Measurements from ENCODE around the gene RAB24. TPM values are rescaled to one million over a fixed set of nuclear protein-coding genes. Genes with fewer than 3 reads are reported as not detected.

The RAB24 gene
- total RNA-seq (2014; rRNA removed; shearing (Covaris generic); ENCODE audit: low replicate concordance) = 11.4 and 30.2 TPM in 2 replicates

- no peaks in the 10 kb centered on the region for H3K9me3 ChIP-seq (ENCODE audit: low read length)
- H3K79me2 ChIP-seq (ENCODE audit: low read length) = peaks cover 33% of the 10 kb centered on the region
- peak within 1 kb of the TSS; percentile 83 for H3K9ac ChIP-seq (ENCODE audit: low read length)
- peak within 1 kb of the TSS; percentile 97 for H3K4me2 ChIP-seq (ENCODE audit: low read depth, low read length, poor library complexity, severe bottlenecking)
- H3K27ac ChIP-seq (ENCODE audit: low read length) = peak within 1 kb of the TSS; percentile 46; the same call in 1 of the 2 replicates
- peaks cover 13% of the 10 kb centered on the region; the same call in 1 of the 2 replicates for H3K36me3 ChIP-seq (ENCODE audit: insufficient read depth, low read length)
- H3K27me3 ChIP-seq (ENCODE audit: low read length) = no peaks in the 10 kb centered on the region
- peak within 1 kb of the TSS; percentile 86 for H3K4me3 ChIP-seq (ENCODE audit: low read length)
- DNase-seq = peak; percentile 96
- no peaks in the 10 kb centered on the region for H3K9me2 ChIP-seq (replicated peaks; ENCODE audit: insufficient read depth, low read length)
- peak within 1 kb of the TSS; percentile 64; the same call in 1 of the 2 replicates for H2AFZ ChIP-seq (ENCODE audit: low read length)
- peaks cover 21% of the 10 kb centered on the region for H4K20me1 ChIP-seq (ENCODE audit: insufficient read depth, low read depth, low read length)
- peaks cover 56% of the 10 kb centered on the region for H3K4me1 ChIP-seq (ENCODE audit: low read length)
Observed at GRCh38 chr5:177303121-177303924, at the start of gene RAB24, which contains the start of gene PRELID1. TSS of gene RAB24 (minus strand) at chr5:177303719. CDS start at chr5:177303288, 431 bp downstream. TSS of gene PRELID1 (plus strand) at chr5:177303799. CDS start at chr5:177303986, 187 bp downstream.

GRCh38 chr5:177353093-177353492, 49.6 kb upstream of the RAB24 start:
- no peak overlapping the region for H2AFZ ChIP-seq (ENCODE audit: low read length)
- H3K27ac ChIP-seq (ENCODE audit: low read length) = no peak overlapping the region
- no peak overlapping the region for H3K4me3 ChIP-seq (ENCODE audit: low read length)
- no peaks in the 10 kb centered on the region for H3K27me3 ChIP-seq (ENCODE audit: low read length)
- H3K36me3 ChIP-seq (ENCODE audit: insufficient read depth, low read length) = no peaks in the 10 kb centered on the region; the same call in none of the 2 replicates
- peaks cover 35% of the 10 kb centered on the region for H3K4me1 ChIP-seq (ENCODE audit: low read length)
- no peak overlapping the region for H3K4me2 ChIP-seq (ENCODE audit: low read depth, low read length, poor library complexity, severe bottlenecking)
- H3K9ac ChIP-seq (ENCODE audit: low read length) = no peak overlapping the region
- no peaks in the 10 kb centered on the region for H3K9me2 ChIP-seq (replicated peaks; ENCODE audit: insufficient read depth, low read length)
- H4K20me1 ChIP-seq (ENCODE audit: insufficient read depth, low read depth, low read length) = no peaks in the 10 kb centered on the region
- peaks cover 35% of the 10 kb centered on the region for H3K79me2 ChIP-seq (ENCODE audit: low read length)
- H3K9me3 ChIP-seq (ENCODE audit: low read length) = 0 out of 2 replicates have a peak, but pooled peaks cover 3% of the 10 kb centered on the region
- DNase-seq = no peak

DNA sequence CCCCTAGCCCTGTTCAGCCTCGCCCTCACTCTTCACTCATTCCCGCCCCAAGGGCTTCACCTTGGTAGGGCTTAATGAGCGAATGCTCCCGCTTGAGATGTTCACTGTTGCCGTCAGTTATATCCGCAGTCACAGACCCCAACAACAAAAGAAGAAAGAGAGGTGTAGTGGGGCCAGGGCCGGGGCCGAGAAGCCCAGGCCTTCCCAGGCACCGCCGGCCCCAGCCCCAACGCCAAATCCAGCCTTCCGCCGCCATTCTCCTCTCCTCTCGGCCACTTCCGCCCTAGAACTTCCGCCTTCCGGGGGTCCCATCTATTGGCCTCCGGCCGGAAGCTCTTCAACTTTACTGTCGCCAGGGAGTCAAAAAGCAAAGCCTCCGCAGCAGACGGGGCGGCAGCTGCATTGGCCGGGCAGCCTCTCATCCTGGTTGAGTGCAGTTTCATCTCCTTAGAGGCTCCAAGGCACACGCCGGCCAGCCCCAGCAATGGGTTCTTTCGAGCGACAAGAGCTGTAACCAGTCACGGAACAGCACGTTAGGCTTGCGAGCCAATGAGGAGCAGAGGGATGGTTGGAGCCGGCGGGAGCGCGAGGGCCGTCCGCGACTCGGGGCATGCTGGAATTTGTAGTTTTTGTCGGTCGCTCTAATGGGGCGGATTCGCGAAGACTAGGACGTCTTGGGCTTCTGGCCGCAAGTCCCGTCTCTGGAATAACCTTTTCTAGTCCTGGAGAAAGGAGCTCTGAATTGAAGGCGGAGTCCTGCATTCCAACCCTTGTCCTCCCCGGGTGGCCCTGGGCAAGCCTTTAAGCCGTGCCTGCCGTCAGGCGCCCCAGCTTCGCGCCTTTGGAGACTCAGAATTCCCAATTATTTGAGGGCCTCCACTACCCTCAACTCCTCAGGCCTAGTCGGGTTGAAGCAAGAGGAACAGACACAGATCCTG, 48.1 kb upstream of the RAB24 start, which contains the start of gene LMAN2:
TSS of gene LMAN2 (minus strand) at position 277 of the 938 bp plus-strand sequence. CDS start at position 256, 21 bp downstream.
- Histone ChIP-seq H3K9me3 (ENCODE audit: low read length) (0 out of 2 replicates have a peak, but pooled peaks cover 3% of the 10 kb centered on the region), H3K4me2 (ENCODE audit: low read depth, low read length, poor library complexity, severe bottlenecking) (peak within 1 kb of the TSS; percentile 90), H3K27me3 (ENCODE audit: low read length) (no peaks in the 10 kb centered on the region), H3K27ac (ENCODE audit: low read length) (peak within 1 kb of the TSS; percentile 87), H3K9ac (ENCODE audit: low read length) (peak within 1 kb of the TSS; percentile 88), H3K4me1 (ENCODE audit: low read length) (peaks cover 25% of the 10 kb centered on the region), H4K20me1 (ENCODE audit: insufficient read depth, low read depth, low read length) (no peaks in the 10 kb centered on the region), H3K36me3 (ENCODE audit: insufficient read depth, low read length) (peaks cover 3% of the 10 kb centered on the region), H3K4me3 (ENCODE audit: low read length) (peak within 1 kb of the TSS; percentile 86), H3K9me2 (replicated peaks; ENCODE audit: insufficient read depth, low read length) (no peaks in the 10 kb centered on the region), H2AFZ (ENCODE audit: low read length) (peak within 1 kb of the TSS; percentile 95), H3K79me2 (ENCODE audit: low read length) (peaks cover 47% of the 10 kb centered on the region)
- DNase-seq = peak; percentile 98

DNA sequence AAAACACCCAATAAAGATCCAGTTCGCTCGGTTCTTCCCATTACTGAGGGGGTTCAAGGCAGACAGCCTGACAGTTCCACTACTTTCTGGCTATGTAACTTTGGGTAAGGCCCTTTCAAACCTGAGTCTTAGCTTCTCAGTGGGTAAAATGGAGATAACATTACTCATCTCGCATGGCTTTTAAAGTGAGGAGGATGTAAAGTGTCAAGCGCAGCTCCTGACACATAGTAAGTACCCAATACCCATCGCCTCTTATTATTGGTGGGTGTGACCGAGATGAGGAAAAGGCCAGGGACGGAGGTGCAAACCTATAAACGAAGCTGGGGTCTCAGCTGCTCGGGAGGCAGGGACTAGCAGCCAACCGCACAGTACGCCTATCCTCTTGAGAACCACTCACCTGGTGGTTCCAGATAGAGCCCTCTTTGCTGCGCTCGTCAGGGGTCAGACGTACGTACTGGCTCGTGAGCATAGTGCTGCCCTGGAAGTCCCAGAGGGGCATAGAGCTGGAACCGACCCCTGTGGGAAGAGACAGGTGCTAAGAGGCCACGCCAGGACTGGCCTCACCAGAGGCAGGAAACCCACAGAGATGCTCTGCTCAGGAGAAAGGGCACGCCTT, 47.4 kb upstream of the RAB24 start:
- H3K79me2 ChIP-seq (ENCODE audit: low read length) = peaks cover 55% of the 10 kb centered on the region
- H3K4me1 ChIP-seq (ENCODE audit: low read length) = peaks cover 25% of the 10 kb centered on the region
- peak overlapping the region; percentile 87 for H3K27ac ChIP-seq (ENCODE audit: low read length)
- H4K20me1 ChIP-seq (ENCODE audit: insufficient read depth, low read depth, low read length) = no peaks in the 10 kb centered on the region
- H3K4me3 ChIP-seq (ENCODE audit: low read length) = peak overlapping the region; percentile 86
- H2AFZ ChIP-seq (ENCODE audit: low read length) = no peak overlapping the region
- H3K36me3 ChIP-seq (ENCODE audit: insufficient read depth, low read length) = peaks cover 7% of the 10 kb centered on the region
- 0 out of 2 replicates have a peak, but pooled peaks cover 3% of the 10 kb centered on the region for H3K9me3 ChIP-seq (ENCODE audit: low read length)
- H3K27me3 ChIP-seq (ENCODE audit: low read length) = no peaks in the 10 kb centered on the region
- peak overlapping the region; percentile 90 for H3K4me2 ChIP-seq (ENCODE audit: low read depth, low read length, poor library complexity, severe bottlenecking)
- peak overlapping the region; percentile 88 for H3K9ac ChIP-seq (ENCODE audit: low read length)
- no peaks in the 10 kb centered on the region for H3K9me2 ChIP-seq (replicated peaks; ENCODE audit: insufficient read depth, low read length)
- DNase-seq = no peak

- Histone ChIP-seq H3K27ac (ENCODE audit: low read length) (no peak overlapping the region), H3K36me3 (ENCODE audit: insufficient read depth, low read length) (peaks cover 7% of the 10 kb centered on the region; the same call in 1 of the 2 replicates), H3K9me2 (replicated peaks; ENCODE audit: insufficient read depth, low read length) (no peaks in the 10 kb centered on the region), H3K79me2 (ENCODE audit: low read length) (peaks cover 63% of the 10 kb centered on the region), H3K27me3 (ENCODE audit: low read length) (no peaks in the 10 kb centered on the region), H4K20me1 (ENCODE audit: insufficient read depth, low read depth, low read length) (no peaks in the 10 kb centered on the region), H3K4me2 (ENCODE audit: low read depth, low read length, poor library complexity, severe bottlenecking) (peak overlapping the region; percentile 90), H3K9ac (ENCODE audit: low read length) (peak overlapping the region; percentile 88), H2AFZ (ENCODE audit: low read length) (no peak overlapping the region), H3K4me3 (ENCODE audit: low read length) (peak overlapping the region; percentile 86), H3K9me3 (ENCODE audit: low read length) (no peaks in the 10 kb centered on the region), H3K4me1 (ENCODE audit: low read length) (peaks cover 25% of the 10 kb centered on the region)
- no peak for DNase-seq
Observed at GRCh38 chr5:177349762-177350161, 46.2 kb upstream of the RAB24 start.

DNA sequence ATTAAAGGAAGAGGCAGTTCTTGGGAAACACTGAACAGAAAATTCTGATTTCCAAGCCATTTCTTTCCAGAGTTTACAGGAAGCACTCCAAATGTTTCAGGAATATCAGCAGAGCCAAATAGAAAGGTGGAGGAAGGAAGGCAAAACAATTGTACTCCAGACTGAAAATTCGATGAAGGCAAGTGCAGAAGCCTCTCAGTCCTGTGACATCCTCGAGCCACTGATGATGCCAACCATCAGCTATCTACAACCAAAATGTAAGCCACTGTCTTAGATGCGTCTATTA, 45.8 kb upstream of the RAB24 start:
- H3K9ac ChIP-seq (ENCODE audit: low read length) = peak overlapping the region; percentile 88
- no peak overlapping the region for H2AFZ ChIP-seq (ENCODE audit: low read length)
- peaks cover 68% of the 10 kb centered on the region for H3K79me2 ChIP-seq (ENCODE audit: low read length)
- H3K27ac ChIP-seq (ENCODE audit: low read length) = no peak overlapping the region
- DNase-seq = no peak
- no peaks in the 10 kb centered on the region for H3K9me3 ChIP-seq (ENCODE audit: low read length)
- peaks cover 25% of the 10 kb centered on the region for H3K4me1 ChIP-seq (ENCODE audit: low read length)
- peak overlapping the region; percentile 86; the same call in 1 of the 2 replicates for H3K4me3 ChIP-seq (ENCODE audit: low read length)
- peak overlapping the region; percentile 90 for H3K4me2 ChIP-seq (ENCODE audit: low read depth, low read length, poor library complexity, severe bottlenecking)
- peaks cover 7% of the 10 kb centered on the region; the same call in 1 of the 2 replicates for H3K36me3 ChIP-seq (ENCODE audit: insufficient read depth, low read length)
- H3K9me2 ChIP-seq (replicated peaks; ENCODE audit: insufficient read depth, low read length) = no peaks in the 10 kb centered on the region
- no peaks in the 10 kb centered on the region for H4K20me1 ChIP-seq (ENCODE audit: insufficient read depth, low read depth, low read length)
- no peaks in the 10 kb centered on the region for H3K27me3 ChIP-seq (ENCODE audit: low read length)

- no peak for DNase-seq
- H3K27ac ChIP-seq (ENCODE audit: low read length) = no peak overlapping the region
- H3K4me2 ChIP-seq (ENCODE audit: low read depth, low read length, poor library complexity, severe bottlenecking) = no peak overlapping the region
- no peaks in the 10 kb centered on the region for H3K9me3 ChIP-seq (ENCODE audit: low read length)
- H2AFZ ChIP-seq (ENCODE audit: low read length) = no peak overlapping the region
- no peak overlapping the region for H3K4me3 ChIP-seq (ENCODE audit: low read length)
- no peak overlapping the region; the same call in 1 of the 2 replicates for H3K9ac ChIP-seq (ENCODE audit: low read length)
- H3K36me3 ChIP-seq (ENCODE audit: insufficient read depth, low read length) = peaks cover 7% of the 10 kb centered on the region; the same call in 1 of the 2 replicates
- peaks cover 25% of the 10 kb centered on the region for H3K4me1 ChIP-seq (ENCODE audit: low read length)
- no peaks in the 10 kb centered on the region for H4K20me1 ChIP-seq (ENCODE audit: insufficient read depth, low read depth, low read length)
- H3K9me2 ChIP-seq (replicated peaks; ENCODE audit: insufficient read depth, low read length) = no peaks in the 10 kb centered on the region
- no peaks in the 10 kb centered on the region for H3K27me3 ChIP-seq (ENCODE audit: low read length)
- peaks cover 79% of the 10 kb centered on the region for H3K79me2 ChIP-seq (ENCODE audit: low read length)
Observed at GRCh38 chr5:177347699-177348098, 44.2 kb upstream of the RAB24 start.

Data from Karpas-422 (cell line).